ENCODE measurements around the gene DCLK2.

The DCLK2 gene

DNA sequence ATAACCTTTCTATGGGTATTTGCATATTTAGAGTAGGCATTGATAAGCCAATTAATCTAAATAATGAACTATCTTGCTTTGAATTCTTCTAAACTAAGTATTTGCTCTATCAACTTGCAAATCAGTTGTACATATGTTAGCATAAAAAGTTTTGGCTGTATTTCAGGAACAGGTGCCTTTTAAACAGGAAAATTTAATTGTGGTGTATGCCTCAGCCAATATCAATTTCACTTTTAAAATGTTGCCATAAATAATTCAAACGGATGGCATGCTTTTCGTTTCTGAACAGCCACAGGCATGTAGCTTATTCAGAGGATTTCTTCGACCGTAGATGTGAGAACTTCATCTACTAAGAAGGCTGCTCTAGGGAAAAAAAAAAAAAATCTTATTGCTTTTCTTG, 99.9 kb downstream of the DCLK2 start:
- ChIA-PET CTCF (interaction anchor here (1.0 kb wide), 1 partner anchor 167 kb away, joined by 3 read pairs; no protein-coding TSS in a partner anchor), POLR2A (no interaction called here)
- H3K4me1 ChIP-seq (ENCODE audit: control insufficient read depth, insufficient read depth, low read length): no peaks in the 10 kb centered on the region

More for the DNA sequence above, 99.9 kb downstream of the DCLK2 start:
- Histone ChIP-seq H3K36me3 (ENCODE audit: control insufficient read depth in 2 of 2, insufficient read depth in 1 of 2, low read length in 2 of 2) (no peaks in the 10 kb centered on the region), H3K9me3 (ENCODE audit: control insufficient read depth, insufficient read depth, low read depth, low read length) (no peaks in the 10 kb centered on the region), H3K27ac (ENCODE audit: extremely low read depth, low read depth, low read length) (no peak overlapping the region), H3K4me3 (ENCODE audit: low read depth, low read length) (no peak overlapping the region)
- TF ChIP-seq ZNF600 (tag by site-specific recombination; IDR thresholded peaks at IDR 0.05) (no peak), ZNF501 (tag by site-specific recombination; IDR thresholded peaks at IDR 0.05) (no peak), ZNF19 (tag by site-specific recombination; IDR thresholded peaks at IDR 0.05; ENCODE audit: low read depth) (no peak), KLF10 (tag by site-specific recombination; IDR thresholded peaks at IDR 0.05) (no peak), ZNF660 (tag by site-specific recombination; IDR thresholded peaks at IDR 0.05) (no peak), ZNF121 (tag by site-specific recombination; IDR thresholded peaks at IDR 0.05) (no peak), REPIN1 (tag by site-specific recombination; IDR thresholded peaks at IDR 0.05; ENCODE audit: low read depth) (no peak), PRDM2 (tag by site-specific recombination; IDR thresholded peaks at IDR 0.05; ENCODE audit: borderline replicate concordance) (no peak), ZNF157 (tag by site-specific recombination; IDR thresholded peaks at IDR 0.05) (no peak), ZNF785 (tag by site-specific recombination; IDR thresholded peaks at IDR 0.05) (no peak), ZFP37 (tag by site-specific recombination; IDR thresholded peaks at IDR 0.05) (no peak), ZNF155 (tag by site-specific recombination; IDR thresholded peaks at IDR 0.05) (no peak), MEIS1 (CRISPR knock-in tag; IDR thresholded peaks at IDR 0.05; ENCODE audit: borderline replicate concordance) (no peak)
- TF ChIP-seq, protein P1, sequence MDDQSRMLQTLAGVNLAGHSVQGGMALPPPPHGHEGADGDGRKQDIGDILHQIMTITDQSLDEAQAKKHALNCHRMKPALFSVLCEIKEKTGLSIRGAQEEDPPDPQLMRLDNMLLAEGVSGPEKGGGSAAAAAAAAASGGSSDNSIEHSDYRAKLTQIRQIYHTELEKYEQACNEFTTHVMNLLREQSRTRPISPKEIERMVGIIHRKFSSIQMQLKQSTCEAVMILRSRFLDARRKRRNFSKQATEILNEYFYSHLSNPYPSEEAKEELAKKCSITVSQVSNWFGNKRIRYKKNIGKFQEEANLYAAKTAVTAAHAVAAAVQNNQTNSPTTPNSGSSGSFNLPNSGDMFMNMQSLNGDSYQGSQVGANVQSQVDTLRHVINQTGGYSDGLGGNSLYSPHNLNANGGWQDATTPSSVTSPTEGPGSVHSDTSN (CRISPR knock-in tag; IDR thresholded peaks at IDR 0.05): no peak
- TF ChIP-seq, protein P2, sequence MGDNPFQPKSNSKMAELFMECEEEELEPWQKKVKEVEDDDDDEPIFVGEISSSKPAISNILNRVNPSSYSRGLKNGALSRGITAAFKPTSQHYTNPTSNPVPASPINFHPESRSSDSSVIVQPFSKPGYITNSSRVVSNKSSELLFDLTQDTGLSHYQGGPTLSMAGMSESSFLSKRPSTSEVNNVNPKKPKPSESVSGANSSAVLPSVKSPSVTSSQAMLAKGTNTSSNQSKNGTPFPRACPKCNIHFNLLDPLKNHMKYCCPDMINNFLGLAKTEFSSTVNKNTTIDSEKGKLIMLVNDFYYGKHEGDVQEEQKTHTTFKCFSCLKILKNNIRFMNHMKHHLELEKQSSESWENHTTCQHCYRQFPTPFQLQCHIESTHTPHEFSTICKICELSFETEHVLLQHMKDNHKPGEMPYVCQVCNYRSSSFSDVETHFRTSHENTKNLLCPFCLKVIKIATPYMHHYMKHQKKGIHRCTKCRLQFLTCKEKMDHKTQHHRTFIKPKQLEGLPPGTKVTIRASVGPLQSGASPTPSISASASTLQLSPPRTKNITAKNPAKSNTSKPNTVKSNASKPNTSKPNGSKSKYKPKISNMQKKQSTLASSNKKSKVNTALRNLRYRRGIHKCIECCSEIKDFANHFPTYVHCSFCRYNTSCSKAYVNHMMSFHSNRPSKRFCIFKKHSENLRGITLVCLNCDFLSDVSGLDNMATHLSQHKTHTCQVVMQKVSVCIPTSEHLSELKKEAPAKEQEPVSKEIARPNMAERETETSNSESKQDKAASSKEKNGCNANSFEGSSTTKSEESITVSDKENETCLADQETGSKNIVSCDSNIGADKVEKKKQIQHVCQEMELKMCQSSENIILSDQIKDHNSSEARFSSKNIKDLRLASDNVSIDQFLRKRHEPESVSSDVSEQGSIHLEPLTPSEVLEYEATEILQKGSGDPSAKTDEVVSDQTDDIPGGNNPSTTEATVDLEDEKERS (tag by site-specific recombination; IDR thresholded peaks at IDR 0.05): no peak
- TF ChIP-seq, protein P3, sequence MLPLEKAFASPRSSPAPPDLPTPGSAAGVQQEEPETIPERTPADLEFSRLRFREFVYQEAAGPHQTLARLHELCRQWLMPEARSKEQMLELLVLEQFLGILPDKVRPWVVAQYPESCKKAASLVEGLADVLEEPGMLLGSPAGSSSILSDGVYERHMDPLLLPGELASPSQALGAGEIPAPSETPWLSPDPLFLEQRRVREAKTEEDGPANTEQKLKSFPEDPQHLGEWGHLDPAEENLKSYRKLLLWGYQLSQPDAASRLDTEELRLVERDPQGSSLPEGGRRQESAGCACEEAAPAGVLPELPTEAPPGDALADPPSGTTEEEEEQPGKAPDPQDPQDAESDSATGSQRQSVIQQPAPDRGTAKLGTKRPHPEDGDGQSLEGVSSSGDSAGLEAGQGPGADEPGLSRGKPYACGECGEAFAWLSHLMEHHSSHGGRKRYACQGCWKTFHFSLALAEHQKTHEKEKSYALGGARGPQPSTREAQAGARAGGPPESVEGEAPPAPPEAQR (tag by site-specific recombination; IDR thresholded peaks at IDR 0.05): no peak
